Measurements from ENCODE around the gene ELF4. TPM values are rescaled to one million over a fixed set of nuclear protein-coding genes. Genes with fewer than 3 reads are reported as not detected.

Gene ELF4
- total and polyA plus RNA-seq, 9 of the 15 experiments (the other 6 are each of a cell fraction or from before 2014, with no cell fraction given) = 5.9 to 55.8 (median 25.2) TPM

- TF ChIP-seq ZBED1 (IDR thresholded peaks at IDR 0.05) = no peak
- TF ChIP-seq BRF1 (IDR thresholded peaks at IDR 0.05; ENCODE audit: borderline replicate concordance, extremely low read depth, insufficient read length) = no peak
- TF ChIP-seq NFRKB (IDR thresholded peaks at IDR 0.05; ENCODE audit: low read depth) = no peak
- TF ChIP-seq MAZ (CRISPR knock-in tag; conservative IDR thresholded peaks at IDR 0.05 in 1 of 2, IDR thresholded peaks at IDR 0.05 in 1 of 2) = peak in 1 of 2 experiments; percentile 15; a peak in 1 of 4 replicates
- TF ChIP-seq ZBTB26 (CRISPR knock-in tag; IDR thresholded peaks at IDR 0.05) = no peak
- TF ChIP-seq CTBP1 (IDR thresholded peaks at IDR 0.05; ENCODE audit: borderline replicate concordance) = no peak
- TF ChIP-seq ZNF507 (tag; conservative IDR thresholded peaks at IDR 0.05) = no peak
- 0 out of 2 replicates have a peak, but pooled peaks have one; percentile 40 for TF ChIP-seq AFF4 (CRISPR knock-in tag; IDR thresholded peaks at IDR 0.05)
- TF ChIP-seq ZNF133 (CRISPR knock-in tag; IDR thresholded peaks at IDR 0.05) = no peak
- TF ChIP-seq REST (IDR thresholded peaks at IDR 0.05; ENCODE audit: borderline replicate concordance) = no peak
- TF ChIP-seq REST (CRISPR knock-in tag; IDR thresholded peaks at IDR 0.05; ENCODE audit: low read depth) = 0 out of 2 replicates have a peak, but pooled peaks have one; percentile 31
- TF ChIP-seq JUND (IDR thresholded peaks at IDR 0.05; ENCODE audit: borderline replicate concordance, low read depth, low read length) = no peak
- 0 out of 3 replicates have a peak, but pooled peaks have one; percentile 10 for TF ChIP-seq JUND (tag; IDR thresholded peaks at IDR 0.05; ENCODE audit: borderline replicate concordance, low read depth, low read length)
- TF ChIP-seq ZNF561 (CRISPR knock-in tag; conservative IDR thresholded peaks at IDR 0.05) = no peak
Observed at GRCh38 chrX:130111220-130112154, 1.2 kb upstream of the ELF4 start (continued).

Measured in K562 (cell line).